Astrocyte (in vitro differentiated cells and primary cell): ENCODE measurements around the gene C12orf42.

Experiments used
- EZH2 ChIP-seq: IDR thresholded peaks from 2 replicates; pipeline ENCODE4 v1.6.1; 2012; ENCODE audit warnings: mild to moderate bottlenecking, low read length, inconsistent platforms; ENCODE audit not compliant: insufficient read depth
- TF ChIP-seq, protein P1 (sequence below): IDR thresholded peaks from 2 replicates; pipeline ENCODE4 v1.5.1; 2011; ENCODE audit warnings: low read depth, mild to moderate bottlenecking, inconsistent platforms, low read length, moderate library complexity; ENCODE audit not compliant: insufficient read depth

DNA sequence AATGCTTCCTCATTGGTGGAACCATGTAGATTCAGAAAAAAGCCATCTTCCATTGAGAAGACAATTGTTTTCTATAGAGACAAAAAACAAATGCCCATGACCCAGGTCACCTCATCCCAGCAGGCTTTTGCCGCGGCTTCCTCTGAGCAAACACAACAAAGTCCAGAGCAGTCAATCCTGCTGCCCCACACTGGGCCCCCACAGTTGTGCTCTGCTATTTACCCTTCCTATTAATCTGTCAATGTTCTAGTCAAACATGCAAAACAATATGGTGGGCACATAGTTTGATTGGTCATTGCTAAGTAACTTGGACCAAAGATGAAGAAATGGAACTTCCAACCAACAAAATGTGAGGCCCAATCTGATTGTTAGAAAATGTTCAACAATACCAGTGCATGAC, 20.7 kb downstream of the C12orf42 start:
- TF ChIP-seq, protein P1, sequence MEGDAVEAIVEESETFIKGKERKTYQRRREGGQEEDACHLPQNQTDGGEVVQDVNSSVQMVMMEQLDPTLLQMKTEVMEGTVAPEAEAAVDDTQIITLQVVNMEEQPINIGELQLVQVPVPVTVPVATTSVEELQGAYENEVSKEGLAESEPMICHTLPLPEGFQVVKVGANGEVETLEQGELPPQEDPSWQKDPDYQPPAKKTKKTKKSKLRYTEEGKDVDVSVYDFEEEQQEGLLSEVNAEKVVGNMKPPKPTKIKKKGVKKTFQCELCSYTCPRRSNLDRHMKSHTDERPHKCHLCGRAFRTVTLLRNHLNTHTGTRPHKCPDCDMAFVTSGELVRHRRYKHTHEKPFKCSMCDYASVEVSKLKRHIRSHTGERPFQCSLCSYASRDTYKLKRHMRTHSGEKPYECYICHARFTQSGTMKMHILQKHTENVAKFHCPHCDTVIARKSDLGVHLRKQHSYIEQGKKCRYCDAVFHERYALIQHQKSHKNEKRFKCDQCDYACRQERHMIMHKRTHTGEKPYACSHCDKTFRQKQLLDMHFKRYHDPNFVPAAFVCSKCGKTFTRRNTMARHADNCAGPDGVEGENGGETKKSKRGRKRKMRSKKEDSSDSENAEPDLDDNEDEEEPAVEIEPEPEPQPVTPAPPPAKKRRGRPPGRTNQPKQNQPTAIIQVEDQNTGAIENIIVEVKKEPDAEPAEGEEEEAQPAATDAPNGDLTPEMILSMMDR, result no peak
- TF ChIP-seq EZH2, result no peak
